ENCODE data around the gene WDR11. TPM values are rescaled to one million over a fixed set of nuclear protein-coding genes. Genes with fewer than 3 reads are reported as not detected.

The WDR11 gene
- total RNA-seq, 1 experiment from 2014 or later = 48.7 TPM

- no peak overlapping the region for H2AK5ac ChIP-seq (ENCODE audit: insufficient read length, low read length)
- H2BK20ac ChIP-seq (ENCODE audit: low read depth, low read length, poor library complexity, severe bottlenecking) = no peak overlapping the region
- H4K20me1 ChIP-seq (ENCODE audit: control insufficient read depth, insufficient read depth, insufficient read length) = no peaks in the 10 kb centered on the region
- H3K14ac ChIP-seq (ENCODE audit: insufficient read depth, low read length) = no peak overlapping the region
- no peaks in the 10 kb centered on the region for H3K79me1 ChIP-seq (ENCODE audit: insufficient read depth, low read depth, low read length, poor library complexity, severe bottlenecking)
- H3K27ac Mint-ChIP-seq = no peak overlapping the region; a peak in 1 of 7 replicates
- no peak overlapping the region for H2BK12ac ChIP-seq (ENCODE audit: insufficient read length, low read depth, low read length)
- no peak overlapping the region for H3K9ac ChIP-seq (ENCODE audit: extremely low read depth, insufficient read length, low read length)
- no peaks in the 10 kb centered on the region for H3K27me3 ChIP-seq (ENCODE audit: insufficient read depth, low read length)
- H3K4me1 ChIP-seq (ENCODE audit: insufficient read depth, low read length) = no peaks in the 10 kb centered on the region
- H2BK120ac ChIP-seq (ENCODE audit: low read depth, low read length, poor library complexity, severe bottlenecking) = no peak overlapping the region
- no peaks in the 10 kb centered on the region for H3K9me3 ChIP-seq (ENCODE audit: control insufficient read depth, low read depth, low read length)
- H3K4ac ChIP-seq (ENCODE audit: low read depth, low read length) = no peak overlapping the region
- H3K18ac ChIP-seq (ENCODE audit: insufficient read length, low read depth, low read length) = no peak overlapping the region
- no peaks in the 10 kb centered on the region for H3K9me3 Mint-ChIP-seq
- no peak overlapping the region for H3K23ac ChIP-seq (ENCODE audit: insufficient read length, low read depth, low read length)
- no peak overlapping the region for H3K4me2 ChIP-seq (ENCODE audit: insufficient read depth, insufficient read length, low read length)
- H4K91ac ChIP-seq (ENCODE audit: insufficient read length, low read depth, low read length) = no peak overlapping the region
- no peak overlapping the region for H3T11ph ChIP-seq (ENCODE audit: low read length)
- peak; percentile 45 for DNase-seq
- peaks cover 12 to 14% of the 10 kb centered on the region in 2 experiments for H3K4me1 Mint-ChIP-seq
- H3K27ac ChIP-seq (ENCODE audit: insufficient read length, low read depth, low read length) = no peak overlapping the region
- no peaks in the 10 kb centered on the region for H3K79me2 ChIP-seq (ENCODE audit: insufficient read depth, low read length)
- H3K56ac ChIP-seq (ENCODE audit: insufficient read length, low read depth, low read length) = no peak overlapping the region
- no peak overlapping the region for H4K5ac ChIP-seq (ENCODE audit: insufficient read length, low read depth, low read length)
- H3K27me3 Mint-ChIP-seq (ENCODE audit: low read depth) = no peaks in the 10 kb centered on the region
- H3K36me3 Mint-ChIP-seq (ENCODE audit: insufficient read depth in 1 of 3, low read depth in 3 of 3) = no peaks in the 10 kb centered on the region
- TF ChIP-seq CTCF (conservative IDR thresholded peaks at IDR 0.05) = peak; percentile 39; the same call in 2 of the 3 replicates
- H4K8ac ChIP-seq (replicated peaks; ENCODE audit: insufficient read length, low read depth, low read length) = no peak overlapping the region
- no peaks in the 10 kb centered on the region for H3K23me2 ChIP-seq (ENCODE audit: insufficient read length, low read depth, low read length, poor library complexity, severe bottlenecking)
- H2BK15ac ChIP-seq (ENCODE audit: low read depth, low read length) = no peak overlapping the region
- WGBS (ENCODE audit: extremely low coverage, insufficient read length, low lambda C conversion rate) = no CpG with 5 or more reads among the region's 4 CpGs
- no peak overlapping the region for H2BK5ac ChIP-seq (ENCODE audit: insufficient read length, low read length)
- no peak overlapping the region for H3K4me3 Mint-ChIP-seq
- H2AFZ ChIP-seq (ENCODE audit: low read length) = no peak overlapping the region
Measured at GRCh38 chr10:120818301-120818700, 32.9 kb upstream of the WDR11 start.
